OCI-LY1 (cell line): Measurements from ENCODE around the gene MTMR2.

Source experiments
- CTCF ChIP-seq: fragments of 200-600 bp; sonication (generic), shearing (Covaris generic); IDR thresholded peaks from 2 replicates; pipeline ENCODE4 v1.5.1; 2017; ENCODE audit warnings: mild to moderate bottlenecking, antibody characterized with exemption, low read length, moderate library complexity, mixed read lengths
- EZH2 ChIP-seq: fragments of 200-600 bp; sonication (generic), shearing (Covaris generic); IDR thresholded peaks from 2 replicates; pipeline ENCODE4 v1.8.0; 2017; ENCODE audit warnings: borderline replicate concordance, mixed run types, mild to moderate bottlenecking, antibody characterized with exemption, low read length, moderate library complexity, mixed read lengths

GRCh38 chr11:95912902-95913560 lies 10.9 kb downstream of the MTMR2 start:
- TF ChIP-seq CTCF (no peak), EZH2 (no peak)
